NCI-H510A treated with DMSO at 0.1 percent for 48 hours (cell line): Measurements from ENCODE around the gene KLHL24.
"Not testable (repeated sequence)": the region's sequence is repeated elsewhere in the genome, so short reads cannot be mapped to it uniquely, and the experiment has no call there.

Experiments
- DNase-seq: peaks from one replicate; lab custom pipeline; 2025; lab: John Stamatoyannopoulos, UW

Gene KLHL24

GRCh38 chr3:183635431-183636220, at the start of gene KLHL24:
Gene KLHL24, plus strand, starts transcription at chr3:183635623. Its CDS starts 14,734 bp downstream, at chr3:183650357.
- peak; percentile 91 for DNase-seq

- DNase-seq: no peak
Measured at GRCh38 chr3:183586477-183586876, 48.9 kb upstream of the KLHL24 start.

- DNase-seq: no peak
Measured at GRCh38 chr3:183587336-183587735, 48.1 kb upstream of the KLHL24 start.

GRCh38 chr3:183590442-183590841, 45.0 kb upstream of the KLHL24 start:
- DNase-seq: no peak

GRCh38 chr3:183591881-183592521, 43.4 kb upstream of the KLHL24 start:
- DNase-seq: no peak

GRCh38 chr3:183592821-183593220, 42.6 kb upstream of the KLHL24 start:
- DNase-seq: no peak

GRCh38 chr3:183594636-183595035, 40.8 kb upstream of the KLHL24 start:
- DNase-seq: no peak

GRCh38 chr3:183597959-183598358, 37.5 kb upstream of the KLHL24 start:
- DNase-seq: no peak

GRCh38 chr3:183611326-183611725, 24.1 kb upstream of the KLHL24 start:
- not testable (repeated sequence) for DNase-seq

- no peak for DNase-seq
Measured at GRCh38 chr3:183613366-183614285, 21.8 kb upstream of the KLHL24 start.

- DNase-seq: no peak
Measured at GRCh38 chr3:183618542-183618941, 16.9 kb upstream of the KLHL24 start.

- DNase-seq: no peak
Measured at GRCh38 chr3:183619010-183619409, 16.4 kb upstream of the KLHL24 start.

GRCh38 chr3:183619624-183620251, 15.7 kb upstream of the KLHL24 start:
- DNase-seq: no peak

GRCh38 chr3:183620252-183620628, 15.2 kb upstream of the KLHL24 start:
- DNase-seq: no peak

- not testable (repeated sequence) for DNase-seq
Measured at GRCh38 chr3:183622473-183622872, 12.9 kb upstream of the KLHL24 start.

- no peak for DNase-seq
Measured at GRCh38 chr3:183626877-183627594, 8.4 kb upstream of the KLHL24 start.

GRCh38 chr3:183629546-183630301, 5.7 kb upstream of the KLHL24 start:
- DNase-seq: peak; percentile 91

GRCh38 chr3:183631715-183632114, 3.7 kb upstream of the KLHL24 start:
- DNase-seq: no peak

GRCh38 chr3:183632725-183633124, 2.7 kb upstream of the KLHL24 start:
- DNase-seq: not testable (repeated sequence)

GRCh38 chr3:183634707-183635106, 716 bp upstream of the KLHL24 start:
- DNase-seq: no peak

- peak; percentile 50 for DNase-seq
Measured at GRCh38 chr3:183635107-183635430, 354 bp upstream of the KLHL24 start.
